Transverse colon (tissue), 3 donors: ENCODE results near the gene DTWD2.
"Not testable (repeated sequence)": the region's sequence is repeated elsewhere in the genome, so short reads cannot be mapped to it uniquely, and the experiment has no call there.

ENCODE experiments used
- EP300 ChIP-seq: sonication (generic); formaldehyde crosslinking; IDR thresholded peaks from one replicate; pipeline ENCODE4 v1.6.1; 2017; ENCODE audit warnings: antibody characterized with exemption, low read depth
- POLR2A ChIP-seq: fragments of 450-650 bp; IDR thresholded peaks from one replicate; pipeline ENCODE4 v1.6.1; 2016; ENCODE audit warnings: antibody characterized with exemption, mild to moderate bottlenecking, moderate library complexity
- TF ChIP-seq, protein P1 (sequence below), 5 experiments: fragments of 200-600 bp in 3 of 5; fragments of 450-650 bp in 2 of 5; sonication (generic) in 3 of 5; IDR thresholded peaks; 1 replicate in 2 of 5; 2 replicates in 3 of 5; pipeline ENCODE4 v1.5.1; 2016 to 2017; ENCODE audit warnings: antibody characterized with exemption in 5 of 5, inconsistent platforms in 3 of 5, mild to moderate bottlenecking in 2 of 5, moderate library complexity in 1 of 5

DNA sequence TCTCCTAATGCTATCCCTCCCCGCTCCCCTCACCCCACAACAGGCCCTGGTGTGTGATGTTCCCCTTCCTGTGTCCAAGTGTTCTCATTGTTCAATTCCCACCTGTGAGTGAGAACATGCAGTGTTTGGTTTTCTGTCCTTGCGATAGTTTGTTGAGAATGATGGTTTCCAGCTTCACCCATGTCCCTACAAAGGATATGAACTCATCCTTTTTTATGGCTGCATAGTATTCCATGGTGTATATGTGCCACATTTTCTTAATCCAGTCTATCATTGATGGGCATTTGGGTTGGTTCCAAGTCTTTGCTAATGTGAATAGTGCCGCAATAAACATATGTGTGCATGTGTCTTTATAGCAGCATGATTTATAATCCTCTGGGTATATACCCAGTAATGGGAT, 3.7 kb upstream of the DTWD2 start:
- TF ChIP-seq, protein P1, sequence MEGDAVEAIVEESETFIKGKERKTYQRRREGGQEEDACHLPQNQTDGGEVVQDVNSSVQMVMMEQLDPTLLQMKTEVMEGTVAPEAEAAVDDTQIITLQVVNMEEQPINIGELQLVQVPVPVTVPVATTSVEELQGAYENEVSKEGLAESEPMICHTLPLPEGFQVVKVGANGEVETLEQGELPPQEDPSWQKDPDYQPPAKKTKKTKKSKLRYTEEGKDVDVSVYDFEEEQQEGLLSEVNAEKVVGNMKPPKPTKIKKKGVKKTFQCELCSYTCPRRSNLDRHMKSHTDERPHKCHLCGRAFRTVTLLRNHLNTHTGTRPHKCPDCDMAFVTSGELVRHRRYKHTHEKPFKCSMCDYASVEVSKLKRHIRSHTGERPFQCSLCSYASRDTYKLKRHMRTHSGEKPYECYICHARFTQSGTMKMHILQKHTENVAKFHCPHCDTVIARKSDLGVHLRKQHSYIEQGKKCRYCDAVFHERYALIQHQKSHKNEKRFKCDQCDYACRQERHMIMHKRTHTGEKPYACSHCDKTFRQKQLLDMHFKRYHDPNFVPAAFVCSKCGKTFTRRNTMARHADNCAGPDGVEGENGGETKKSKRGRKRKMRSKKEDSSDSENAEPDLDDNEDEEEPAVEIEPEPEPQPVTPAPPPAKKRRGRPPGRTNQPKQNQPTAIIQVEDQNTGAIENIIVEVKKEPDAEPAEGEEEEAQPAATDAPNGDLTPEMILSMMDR (IDR thresholded peaks at IDR 0.05): not testable (repeated sequence)
- not testable (repeated sequence) for TF ChIP-seq POLR2A, EP300
